ENCODE data around the gene KCNB1. TPM values are rescaled to one million over a fixed set of nuclear protein-coding genes. Genes with fewer than 3 reads are reported as not detected.

The KCNB1 gene
- total RNA-seq, 2 donors from 2014 or later: 2.8 to 16.1 TPM

- WGBS: 25% methylated on average over 1 of the region's 1 CpG
- no peak for DNase-seq (ENCODE audit: low spot score)
- Histone ChIP-seq H3K27me3 (replicated peaks; ENCODE audit: insufficient read depth) (no peaks in the 10 kb centered on the region), H3K27ac (no peak overlapping the region), H3K9me3 (no peaks in the 10 kb centered on the region), H3K4me1 (replicated peaks) (no peaks in the 10 kb centered on the region), H3K4me3 (no peak overlapping the region), H3K36me3 (no peaks in the 10 kb centered on the region)
- intact Hi-C loops (cut with DNase I): no loop called here
- TF ChIP-seq POLR2AphosphoS5 (IDR thresholded peaks at IDR 0.05) (no peak), CTCF (IDR thresholded peaks at IDR 0.05) (no peak), POLR2A (IDR thresholded peaks at IDR 0.05) (no peak)
These were observed 115.8 kb downstream of the KCNB1 start for GRCh38 chr20:49366687-49367086.

- DNase-seq (ENCODE audit: low spot score): no peak
- no peaks in the 10 kb centered on the region for H3K27me3 ChIP-seq (replicated peaks; ENCODE audit: insufficient read depth)
- 57% methylated on average over 4 of the region's 4 CpGs for WGBS
- no peaks in the 10 kb centered on the region for H3K4me1 ChIP-seq (replicated peaks)
- no peak overlapping the region for H3K4me3 ChIP-seq
- no peak overlapping the region for H3K27ac ChIP-seq
- H3K9me3 ChIP-seq: no peaks in the 10 kb centered on the region
- intact Hi-C loops (cut with DNase I): no loop called here
- TF ChIP-seq POLR2AphosphoS5 (IDR thresholded peaks at IDR 0.05) (no peak), POLR2A (IDR thresholded peaks at IDR 0.05) (no peak), CTCF (IDR thresholded peaks at IDR 0.05) (no peak)
- H3K36me3 ChIP-seq: no peaks in the 10 kb centered on the region
These were observed 120.4 kb downstream of the KCNB1 start for GRCh38 chr20:49361862-49362660.

GRCh38 chr20:49360242-49360968 is 122.1 kb downstream of the KCNB1 start:
- H3K36me3 ChIP-seq: no peaks in the 10 kb centered on the region
- no peaks in the 10 kb centered on the region for H3K4me1 ChIP-seq (replicated peaks)
- no peaks in the 10 kb centered on the region for H3K27me3 ChIP-seq (replicated peaks; ENCODE audit: insufficient read depth)
- TF ChIP-seq CTCF (IDR thresholded peaks at IDR 0.05): no peak
- TF ChIP-seq POLR2AphosphoS5 (IDR thresholded peaks at IDR 0.05): no peak
- no peak for TF ChIP-seq POLR2A (IDR thresholded peaks at IDR 0.05)
- 55% methylated on average over 6 of the region's 6 CpGs for WGBS
- no peak overlapping the region for H3K4me3 ChIP-seq
- no peaks in the 10 kb centered on the region for H3K9me3 ChIP-seq
- no peak for DNase-seq (ENCODE audit: low spot score)
- intact Hi-C loops (cut with DNase I): no loop called here
- H3K27ac ChIP-seq: no peak overlapping the region

GRCh38 chr20:49356676-49357075 is 125.8 kb downstream of the KCNB1 start:
- H3K9me3 ChIP-seq: no peaks in the 10 kb centered on the region
- H3K4me1 ChIP-seq (replicated peaks): peaks cover 2% of the 10 kb centered on the region
- intact Hi-C loops (cut with DNase I): no loop called here
- H3K4me3 ChIP-seq: no peak overlapping the region
- TF ChIP-seq CTCF (IDR thresholded peaks at IDR 0.05) (no peak), POLR2AphosphoS5 (IDR thresholded peaks at IDR 0.05) (peak; percentile 42), POLR2A (IDR thresholded peaks at IDR 0.05) (no peak)
- H3K36me3 ChIP-seq: no peaks in the 10 kb centered on the region
- peak; percentile 43 for DNase-seq (ENCODE audit: low spot score)
- 63% methylated on average over 3 of the region's 3 CpGs for WGBS
- no peak overlapping the region for H3K27ac ChIP-seq
- H3K27me3 ChIP-seq (replicated peaks; ENCODE audit: insufficient read depth): no peaks in the 10 kb centered on the region

Data from prostate gland (tissue), 2 donors.